Kidney (tissue), 14 donors: Measurements from ENCODE around the gene ACSM6. TPM values are rescaled to one million over a fixed set of nuclear protein-coding genes. Genes with fewer than 3 reads are reported as not detected.

ENCODE experiments used
- DNase-seq, 5 donors: peaks; one replicate each; pipeline ENCODE4 v3.0.0-alpha.2; 2013 to 2020
- FAIRE-seq: peaks from 2 replicates; lab custom pipeline; 2012; peaks lifted over from hg19 to GRCh38; lab: Jason Lieb, UNC
- H3K27ac ChIP-seq, 2 donors: one replicate each; pipeline ENCODE4 v1.7.0; 2013; ENCODE audit warnings: low read depth in 2 of 2, low read length in 2 of 2, inconsistent platforms in 1 of 2
- H3K27me3 ChIP-seq: one replicate; pipeline ENCODE4 v1.7.1; 2013; ENCODE audit warnings: low read length, inconsistent platforms; ENCODE audit not compliant: control insufficient read depth, insufficient read depth
- H3K36me3 ChIP-seq, 3 donors: one replicate each; pipeline versions ENCODE4 v1.7.0 to v1.7.1; 2013; ENCODE audit warnings: low read length in 3 of 3, control low read depth in 1 of 3, inconsistent platforms in 1 of 3; ENCODE audit not compliant: insufficient read depth in 3 of 3, control insufficient read depth in 2 of 3
- H3K4me1 ChIP-seq, 3 donors: one replicate each; pipeline versions ENCODE4 v1.7.0 to v1.7.1; 2013; ENCODE audit warnings: low read length in 3 of 3, inconsistent platforms in 1 of 3, low read depth in 1 of 3; ENCODE audit not compliant: control insufficient read depth in 2 of 3, insufficient read depth in 2 of 3
- H3K4me3 ChIP-seq, 3 donors: one replicate each; pipeline versions ENCODE4 v1.7.0 to v1.8.1; 2013; ENCODE audit warnings: low read length in 3 of 3, control low read depth in 1 of 3, inconsistent platforms in 1 of 3
- H3K9ac ChIP-seq, 3 donors: one replicate each; pipeline versions ENCODE4 v1.7.0 to v1.7.1; 2013; ENCODE audit warnings: low read length in 3 of 3, control low read depth in 1 of 3, inconsistent platforms in 1 of 3
- H3K9me3 ChIP-seq, 3 donors: one replicate each; pipeline versions ENCODE4 v1.7.0 to v1.7.1; 2013; ENCODE audit warnings: low read length in 3 of 3, control low read depth in 1 of 3, inconsistent platforms in 1 of 3; ENCODE audit not compliant: control insufficient read depth in 2 of 3, insufficient read depth in 1 of 3
- intact Hi-C: fragments of 100-400 bp; cut with DNase I; formaldehyde crosslinking; loops from one replicate; pipeline ENCODE4 v1.11.1; 2022
- polyA plus RNA-seq: library from polyadenylated mRNA; stranded (reverse); fragments of 350-450 nt; fragmentation: Illumina TruSeq; extraction: RNeasy Lipid Tissue Mini Kit (QIAGEN cat#74804); gene quantifications from one replicate; pipeline ENCODE4 v1.2.3, GENCODE V29; 2014; ENCODE audit warnings: low read depth, low replicate concordance; ENCODE audit not compliant: insufficient read depth
- total RNA-seq: library from RNA; stranded (reverse); fragmentation: NEBNext Ultra II Directional; extraction: Animal tissue kit (Norgen Biotek cat#: 25700); gene quantifications from one replicate; pipeline ENCODE4 v1.2.1, GENCODE V29; 2021
- TF ChIP-seq, protein P1 (sequence below): IDR thresholded peaks from 3 replicates; pipeline ENCODE4 v1.5.1; 2012; ENCODE audit warnings: mild to moderate bottlenecking, moderate library complexity, borderline replicate concordance; ENCODE audit not compliant: insufficient read depth; ENCODE audit errors: extremely low read depth
- donor health status: control.
- donor health status: control.
- donor health status: control.
- donor health status: control.
- donor health status: control.
- donor health status: DM: yes; HTN: yes; CAD: no.
- donor health status: Normal renal cell carcinoma (clear cell type).

ACSM6 gene
- total and polyA plus RNA-seq, 2 donors from 2014 or later, result 0.34 TPM; not detected in 1

DNA sequence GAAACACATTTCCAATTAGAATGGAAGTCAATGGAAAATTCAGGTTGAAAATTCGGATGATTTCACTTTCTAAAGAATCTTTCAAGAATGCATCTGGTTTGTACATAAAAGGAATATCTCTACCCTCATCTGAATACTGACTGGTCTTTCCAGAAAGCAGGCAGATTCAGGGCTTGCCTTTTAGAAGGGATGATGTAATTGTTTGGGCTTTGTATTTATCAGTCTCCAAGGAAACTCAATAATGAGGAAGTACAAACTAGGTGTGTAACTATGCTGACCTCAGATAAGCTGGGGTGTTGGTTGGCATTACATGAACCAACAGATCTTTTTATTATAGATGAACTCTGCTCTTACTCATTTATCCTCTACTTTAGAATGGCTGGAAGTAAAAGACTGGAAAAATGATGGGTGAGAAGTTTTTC lies 72.6 kb downstream of the ACSM6 start:
- TF ChIP-seq, protein P1, sequence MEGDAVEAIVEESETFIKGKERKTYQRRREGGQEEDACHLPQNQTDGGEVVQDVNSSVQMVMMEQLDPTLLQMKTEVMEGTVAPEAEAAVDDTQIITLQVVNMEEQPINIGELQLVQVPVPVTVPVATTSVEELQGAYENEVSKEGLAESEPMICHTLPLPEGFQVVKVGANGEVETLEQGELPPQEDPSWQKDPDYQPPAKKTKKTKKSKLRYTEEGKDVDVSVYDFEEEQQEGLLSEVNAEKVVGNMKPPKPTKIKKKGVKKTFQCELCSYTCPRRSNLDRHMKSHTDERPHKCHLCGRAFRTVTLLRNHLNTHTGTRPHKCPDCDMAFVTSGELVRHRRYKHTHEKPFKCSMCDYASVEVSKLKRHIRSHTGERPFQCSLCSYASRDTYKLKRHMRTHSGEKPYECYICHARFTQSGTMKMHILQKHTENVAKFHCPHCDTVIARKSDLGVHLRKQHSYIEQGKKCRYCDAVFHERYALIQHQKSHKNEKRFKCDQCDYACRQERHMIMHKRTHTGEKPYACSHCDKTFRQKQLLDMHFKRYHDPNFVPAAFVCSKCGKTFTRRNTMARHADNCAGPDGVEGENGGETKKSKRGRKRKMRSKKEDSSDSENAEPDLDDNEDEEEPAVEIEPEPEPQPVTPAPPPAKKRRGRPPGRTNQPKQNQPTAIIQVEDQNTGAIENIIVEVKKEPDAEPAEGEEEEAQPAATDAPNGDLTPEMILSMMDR, result no peak
- intact Hi-C loops, result no loop called here
- no peaks in the 10 kb centered on the region for H3K27me3 ChIP-seq
- peak overlapping the region in 1 of 2 donors; percentile 23 for H3K27ac ChIP-seq
- no peak for FAIRE-seq
- peaks cover 0 to 5% (median 0%) of the 10 kb centered on the region in 3 donors for H3K4me1 ChIP-seq
- H3K4me3 ChIP-seq, result no peak overlapping the region
- H3K9ac ChIP-seq, result no peak overlapping the region
- peaks cover 0 to 6% (median 6%) of the 10 kb centered on the region in 3 donors for H3K36me3 ChIP-seq
- H3K9me3 ChIP-seq, result no peaks in the 10 kb centered on the region
- DNase-seq, result peak in 1 of 5 donors; percentile 70

DNA sequence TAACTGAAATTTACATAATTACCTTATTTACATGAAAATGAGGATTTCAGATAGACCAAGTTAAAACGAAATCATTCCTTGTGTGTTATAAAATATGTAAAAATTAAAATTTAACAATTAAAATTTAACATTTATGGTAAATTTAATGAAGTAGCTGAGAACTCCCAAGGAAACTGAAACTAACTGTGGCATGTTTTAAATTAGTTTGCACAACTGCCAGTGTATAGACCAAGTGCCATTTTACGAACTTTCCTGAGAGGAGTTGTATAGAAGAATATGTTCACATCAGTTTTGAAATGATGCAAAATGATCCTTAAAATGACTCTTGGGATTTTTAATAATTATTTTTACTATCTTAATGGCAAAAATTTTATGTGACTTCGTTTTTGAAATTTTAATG lies 73.2 kb downstream of the ACSM6 start:
- no peaks in the 10 kb centered on the region for H3K9me3 ChIP-seq
- H3K9ac ChIP-seq, result no peak overlapping the region
- TF ChIP-seq, protein P1, result no peak
- no peak overlapping the region for H3K27ac ChIP-seq
- H3K4me3 ChIP-seq, result no peak overlapping the region
- intact Hi-C loops, result no loop called here
- peaks cover 0 to 5% (median 0%) of the 10 kb centered on the region in 3 donors for H3K4me1 ChIP-seq
- peaks cover 0 to 6% (median 6%) of the 10 kb centered on the region in 3 donors for H3K36me3 ChIP-seq
- FAIRE-seq (no peak), DNase-seq (no peak)
- H3K27me3 ChIP-seq, result no peaks in the 10 kb centered on the region

DNA sequence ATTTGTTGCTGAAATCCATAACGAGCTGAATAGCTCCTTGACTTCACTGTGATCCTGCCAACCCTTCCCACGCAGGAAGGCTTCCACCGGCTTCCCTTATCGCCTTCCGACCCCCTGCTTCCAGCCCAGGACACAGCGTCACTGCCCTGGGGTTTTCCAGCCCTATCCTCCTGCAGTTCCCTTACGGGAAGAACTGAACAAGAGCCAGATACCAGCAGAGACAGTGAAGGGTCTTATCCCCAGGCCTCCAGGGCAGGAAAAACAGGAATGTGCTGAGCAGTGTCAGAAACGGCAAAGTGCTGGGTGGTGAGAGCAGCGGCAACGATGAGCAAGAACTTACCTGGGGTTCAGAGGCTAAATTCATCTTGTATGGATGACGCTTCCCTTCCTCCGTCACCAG lies 74.4 kb downstream of the ACSM6 start:
- FAIRE-seq (no peak), DNase-seq (peak in 1 of 5 donors; percentile 79)
- intact Hi-C loops, result no loop called here
- peak overlapping the region; percentile 32 to 78 for H3K27ac ChIP-seq
- H3K9me3 ChIP-seq, result no peaks in the 10 kb centered on the region
- no peak overlapping the region for H3K4me3 ChIP-seq
- H3K4me1 ChIP-seq, result peaks cover 0 to 9% (median 0%) of the 10 kb centered on the region in 3 donors
- H3K27me3 ChIP-seq, result no peaks in the 10 kb centered on the region
- H3K36me3 ChIP-seq, result peaks cover 0 to 6% (median 2%) of the 10 kb centered on the region in 3 donors
- TF ChIP-seq, protein P1, result no peak
- H3K9ac ChIP-seq, result no peak overlapping the region
